Endothelial cell of umbilical vein (primary cell): Measurements from ENCODE around the gene GABRG1.

Source experiments
- EZH2 ChIP-seq: IDR thresholded peaks from 2 replicates; pipeline ENCODE4 v1.6.1; 2012; ENCODE audit warnings: borderline replicate concordance, low read depth, mild to moderate bottlenecking, moderate library complexity, low read length, inconsistent platforms; ENCODE audit not compliant: severe bottlenecking
- GATA2 ChIP-seq: IDR thresholded peaks from 2 replicates; pipeline ENCODE4 v1.7.0; 2011; ENCODE audit warnings: low read depth, mild to moderate bottlenecking, moderate library complexity, mixed read lengths, low read length; ENCODE audit not compliant: insufficient read length, insufficient read depth
- JUN ChIP-seq: IDR thresholded peaks from 2 replicates; pipeline ENCODE4 v1.6.1; 2011; ENCODE audit warnings: borderline replicate concordance, low read depth; ENCODE audit not compliant: insufficient read length, insufficient read depth
- MYC ChIP-seq: IDR thresholded peaks from one replicate; pipeline ENCODE4 v1.6.1; 2011; ENCODE audit warnings: mild to moderate bottlenecking, low read depth, low read length
- POLR2A ChIP-seq: IDR thresholded peaks from 2 replicates; pipeline ENCODE4 v1.6.1; 2012; ENCODE audit warnings: low read depth, mild to moderate bottlenecking, control low read depth, low read length
- POLR2AphosphoS5 ChIP-seq: IDR thresholded peaks from 2 replicates; pipeline ENCODE4 v1.6.1; 2012; ENCODE audit warnings: low read depth, mild to moderate bottlenecking, control low read depth, low read length, moderate library complexity; ENCODE audit not compliant: insufficient read depth
- TF ChIP-seq, protein P1 (sequence below), 2 donors: IDR thresholded peaks; 1 replicate in 1 of 2; 2 replicates in 1 of 2; pipeline ENCODE4 v1.5.1; 2011; ENCODE audit warnings: low read length in 2 of 2, mild to moderate bottlenecking in 2 of 2, moderate library complexity in 2 of 2, control low read depth in 1 of 2, inconsistent platforms in 1 of 2, low read depth in 1 of 2; ENCODE audit not compliant: insufficient read depth in 1 of 2; ENCODE audit errors: extremely low read depth in 1 of 2
- TF ChIP-seq, protein P2 (sequence below): IDR thresholded peaks from 2 replicates; pipeline ENCODE4 v1.6.1; 2011; ENCODE audit not compliant: insufficient read depth, insufficient read length

- TF ChIP-seq, protein P1, sequence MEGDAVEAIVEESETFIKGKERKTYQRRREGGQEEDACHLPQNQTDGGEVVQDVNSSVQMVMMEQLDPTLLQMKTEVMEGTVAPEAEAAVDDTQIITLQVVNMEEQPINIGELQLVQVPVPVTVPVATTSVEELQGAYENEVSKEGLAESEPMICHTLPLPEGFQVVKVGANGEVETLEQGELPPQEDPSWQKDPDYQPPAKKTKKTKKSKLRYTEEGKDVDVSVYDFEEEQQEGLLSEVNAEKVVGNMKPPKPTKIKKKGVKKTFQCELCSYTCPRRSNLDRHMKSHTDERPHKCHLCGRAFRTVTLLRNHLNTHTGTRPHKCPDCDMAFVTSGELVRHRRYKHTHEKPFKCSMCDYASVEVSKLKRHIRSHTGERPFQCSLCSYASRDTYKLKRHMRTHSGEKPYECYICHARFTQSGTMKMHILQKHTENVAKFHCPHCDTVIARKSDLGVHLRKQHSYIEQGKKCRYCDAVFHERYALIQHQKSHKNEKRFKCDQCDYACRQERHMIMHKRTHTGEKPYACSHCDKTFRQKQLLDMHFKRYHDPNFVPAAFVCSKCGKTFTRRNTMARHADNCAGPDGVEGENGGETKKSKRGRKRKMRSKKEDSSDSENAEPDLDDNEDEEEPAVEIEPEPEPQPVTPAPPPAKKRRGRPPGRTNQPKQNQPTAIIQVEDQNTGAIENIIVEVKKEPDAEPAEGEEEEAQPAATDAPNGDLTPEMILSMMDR (IDR thresholded peaks at IDR 0.05; ENCODE audit: extremely low read depth in 1 of 2, insufficient read depth in 1 of 2, low read depth in 1 of 2, low read length in 2 of 2): no peak
- TF ChIP-seq POLR2A (no peak), EZH2 (no peak), GATA2 (no peak), POLR2AphosphoS5 (no peak), JUN (no peak), MYC (no peak)
- TF ChIP-seq, protein P2, sequence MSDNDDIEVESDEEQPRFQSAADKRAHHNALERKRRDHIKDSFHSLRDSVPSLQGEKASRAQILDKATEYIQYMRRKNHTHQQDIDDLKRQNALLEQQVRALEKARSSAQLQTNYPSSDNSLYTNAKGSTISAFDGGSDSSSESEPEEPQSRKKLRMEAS: no peak
Observed at GRCh38 chr4:46124773-46125413, 1.0 kb upstream of the GABRG1 start.
